ENCODE data around the gene GPR183.

DNA sequence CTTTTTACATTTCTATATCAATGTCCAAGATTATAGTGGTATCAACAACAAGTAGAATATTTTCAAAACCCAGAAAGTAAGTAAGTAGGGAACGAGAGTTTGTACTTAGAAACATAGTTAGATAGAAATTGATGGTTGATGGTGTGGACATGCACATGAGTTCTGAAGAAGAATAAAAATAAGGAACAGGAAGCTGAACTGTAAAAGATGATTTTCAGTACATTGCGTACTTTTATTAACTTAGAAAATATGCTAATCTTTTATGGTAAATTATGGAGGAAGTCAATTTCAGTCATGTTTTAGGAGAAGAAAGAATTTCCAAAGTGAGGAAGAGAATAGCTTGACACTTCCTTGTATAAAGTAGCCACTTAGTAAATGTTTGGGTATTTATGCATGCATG lies 36.7 kb downstream of the GPR183 start:
- TF ChIP-seq, protein P1, sequence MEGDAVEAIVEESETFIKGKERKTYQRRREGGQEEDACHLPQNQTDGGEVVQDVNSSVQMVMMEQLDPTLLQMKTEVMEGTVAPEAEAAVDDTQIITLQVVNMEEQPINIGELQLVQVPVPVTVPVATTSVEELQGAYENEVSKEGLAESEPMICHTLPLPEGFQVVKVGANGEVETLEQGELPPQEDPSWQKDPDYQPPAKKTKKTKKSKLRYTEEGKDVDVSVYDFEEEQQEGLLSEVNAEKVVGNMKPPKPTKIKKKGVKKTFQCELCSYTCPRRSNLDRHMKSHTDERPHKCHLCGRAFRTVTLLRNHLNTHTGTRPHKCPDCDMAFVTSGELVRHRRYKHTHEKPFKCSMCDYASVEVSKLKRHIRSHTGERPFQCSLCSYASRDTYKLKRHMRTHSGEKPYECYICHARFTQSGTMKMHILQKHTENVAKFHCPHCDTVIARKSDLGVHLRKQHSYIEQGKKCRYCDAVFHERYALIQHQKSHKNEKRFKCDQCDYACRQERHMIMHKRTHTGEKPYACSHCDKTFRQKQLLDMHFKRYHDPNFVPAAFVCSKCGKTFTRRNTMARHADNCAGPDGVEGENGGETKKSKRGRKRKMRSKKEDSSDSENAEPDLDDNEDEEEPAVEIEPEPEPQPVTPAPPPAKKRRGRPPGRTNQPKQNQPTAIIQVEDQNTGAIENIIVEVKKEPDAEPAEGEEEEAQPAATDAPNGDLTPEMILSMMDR (IDR thresholded peaks at IDR 0.05) = no peak
- no peak for TF ChIP-seq POLR2A (IDR thresholded peaks at IDR 0.05)

Measured in adrenal gland (tissue), 5 donors.